HG03342 (cell line): ENCODE results near the gene TSGA10IP.

Experiments
- ATAC-seq: cut with Tn5 transposase; IDR thresholded peaks from one replicate; pipeline ENCODE4 v1.9.1; 2021; ENCODE audit warnings: mild to moderate bottlenecking, moderate library complexity; ENCODE audit not compliant: unreplicated experiment

The TSGA10IP gene

DNA sequence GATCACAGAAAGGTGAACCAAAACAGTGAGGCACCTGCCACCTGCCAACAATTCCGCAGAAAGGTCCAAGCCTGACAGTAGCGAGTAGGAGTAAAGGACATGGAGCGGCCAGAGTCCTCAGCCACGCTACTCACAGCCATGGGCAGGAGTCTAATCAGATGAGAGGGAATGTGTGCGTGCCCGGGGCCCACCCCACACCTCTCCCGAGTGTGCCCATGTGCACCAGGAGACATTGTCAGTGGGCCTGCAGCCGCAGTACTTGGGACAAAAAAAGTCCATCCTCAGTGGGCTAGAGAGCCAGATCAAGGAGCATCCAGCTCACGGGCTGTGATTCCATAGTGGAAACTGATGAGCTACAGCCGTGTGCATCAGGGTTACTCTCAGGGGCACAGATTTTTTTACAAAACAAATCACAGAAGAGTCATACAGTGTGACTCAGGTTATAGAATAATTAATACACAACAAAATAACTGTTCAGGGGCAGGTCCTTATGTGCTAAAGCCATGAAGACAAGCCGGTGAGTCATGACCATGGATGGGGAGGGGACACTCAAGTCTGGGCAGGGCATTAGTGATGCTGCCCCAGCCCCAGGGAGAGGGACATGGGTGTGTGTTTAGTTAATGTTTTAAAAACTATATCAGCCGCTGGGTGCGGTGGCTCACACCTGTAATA is 28.3 kb downstream of the TSGA10IP start:
- no peak for ATAC-seq

DNA sequence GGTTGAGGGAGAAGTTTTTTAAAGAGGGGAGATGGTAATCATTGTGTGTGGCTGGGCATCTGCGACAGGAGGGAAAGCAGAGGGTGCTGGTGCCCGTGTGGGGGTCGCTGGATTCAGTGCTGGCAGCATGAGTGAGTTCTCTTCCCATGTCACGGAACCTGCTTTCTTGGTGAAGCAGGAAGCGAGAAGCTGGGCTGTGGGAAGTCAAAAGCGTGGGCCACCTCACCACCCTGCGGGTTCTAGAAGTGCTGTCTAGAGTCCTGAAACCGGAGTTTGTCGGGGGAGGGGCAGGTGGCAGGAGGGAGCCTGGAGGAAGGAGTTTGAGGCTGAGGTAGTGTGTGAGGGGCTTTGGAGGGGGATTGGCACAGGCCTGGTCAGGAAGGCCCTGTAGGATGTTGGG is 30.5 kb downstream of the TSGA10IP start:
- no peak for ATAC-seq

DNA sequence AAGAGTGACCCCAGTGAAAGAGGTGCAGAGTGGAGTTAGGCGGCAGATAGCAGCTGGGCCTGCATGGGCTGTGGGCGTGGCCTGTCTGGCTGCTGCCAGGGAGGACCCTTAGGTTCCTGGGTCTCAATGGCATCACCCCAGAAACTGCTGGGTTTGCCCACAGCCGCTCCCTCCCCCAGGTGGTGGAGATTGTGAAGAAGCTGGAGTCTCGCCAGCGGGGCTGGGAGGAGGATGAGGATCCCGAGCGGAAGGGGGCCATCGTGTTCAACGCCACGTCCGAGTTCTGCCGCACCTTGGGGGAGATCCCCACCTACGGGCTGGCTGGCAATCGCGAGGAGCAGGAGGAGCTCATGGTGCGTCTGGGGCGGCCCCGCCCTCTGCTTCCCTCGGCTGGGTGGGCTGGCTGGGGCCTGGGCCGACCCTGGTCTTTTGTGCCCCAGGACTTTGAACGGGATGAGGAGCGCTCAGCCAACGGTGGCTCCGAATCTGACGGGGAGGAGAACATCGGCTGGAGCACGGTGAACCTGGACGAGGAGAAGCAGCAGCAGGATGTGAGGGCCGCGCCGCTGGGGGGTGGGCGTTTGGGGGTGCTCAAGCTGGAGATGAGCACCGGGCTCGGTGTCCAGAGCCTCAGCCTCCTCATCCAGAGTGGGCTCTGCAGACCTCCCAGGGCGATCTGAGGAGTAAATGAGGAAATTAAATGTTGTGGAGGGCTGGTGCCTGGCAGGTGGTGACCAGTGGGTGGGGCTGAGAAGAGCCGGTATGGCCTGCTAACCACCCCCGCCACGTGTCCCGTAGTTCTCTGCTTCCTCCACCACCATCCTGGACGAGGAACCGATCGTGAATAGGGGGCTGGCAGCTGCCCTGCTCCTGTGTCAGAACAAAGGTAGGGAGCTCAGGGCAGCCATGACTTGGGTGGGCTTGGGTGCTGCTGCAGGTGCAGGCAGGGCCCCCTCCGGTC is 31.2 kb downstream of the TSGA10IP start:
- no peak for ATAC-seq

DNA sequence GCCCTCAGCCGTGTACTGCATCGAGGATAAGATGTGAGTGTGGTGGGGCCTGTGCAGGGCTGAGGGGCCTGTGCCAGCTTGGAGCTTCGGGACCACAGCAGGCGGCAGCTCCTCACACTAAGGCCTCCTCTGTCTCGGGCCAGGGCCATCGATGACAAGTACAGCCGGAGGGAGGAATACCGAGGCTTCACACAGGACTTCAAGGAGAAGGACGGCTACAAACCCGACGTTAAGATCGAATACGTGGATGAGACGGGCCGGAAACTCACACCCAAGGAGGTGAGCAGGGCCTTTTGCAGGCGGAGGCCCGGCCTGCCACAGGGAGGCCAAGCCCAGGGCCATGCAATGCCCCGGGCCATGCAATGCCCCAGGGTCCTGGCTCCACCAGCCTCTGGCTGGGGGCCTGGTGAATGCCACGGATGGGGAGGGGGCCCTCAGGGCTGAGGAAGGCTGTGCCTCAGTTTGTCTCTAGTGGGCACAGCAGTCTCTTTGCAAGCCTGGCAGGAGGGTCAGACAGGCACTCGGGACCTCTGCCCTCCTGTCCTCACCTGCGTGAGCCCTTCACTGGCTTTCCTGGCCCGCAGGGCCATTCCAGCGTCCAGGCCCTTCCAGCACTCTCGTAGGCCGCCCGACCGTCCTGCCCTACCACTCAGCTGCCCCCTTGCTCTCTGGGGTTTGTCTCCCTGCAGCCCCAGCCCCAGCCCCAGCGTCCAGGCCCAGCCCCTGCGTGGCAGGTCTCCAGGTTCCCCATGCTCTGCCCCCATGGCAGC is 32.5 kb downstream of the TSGA10IP start:
- no peak for ATAC-seq

DNA sequence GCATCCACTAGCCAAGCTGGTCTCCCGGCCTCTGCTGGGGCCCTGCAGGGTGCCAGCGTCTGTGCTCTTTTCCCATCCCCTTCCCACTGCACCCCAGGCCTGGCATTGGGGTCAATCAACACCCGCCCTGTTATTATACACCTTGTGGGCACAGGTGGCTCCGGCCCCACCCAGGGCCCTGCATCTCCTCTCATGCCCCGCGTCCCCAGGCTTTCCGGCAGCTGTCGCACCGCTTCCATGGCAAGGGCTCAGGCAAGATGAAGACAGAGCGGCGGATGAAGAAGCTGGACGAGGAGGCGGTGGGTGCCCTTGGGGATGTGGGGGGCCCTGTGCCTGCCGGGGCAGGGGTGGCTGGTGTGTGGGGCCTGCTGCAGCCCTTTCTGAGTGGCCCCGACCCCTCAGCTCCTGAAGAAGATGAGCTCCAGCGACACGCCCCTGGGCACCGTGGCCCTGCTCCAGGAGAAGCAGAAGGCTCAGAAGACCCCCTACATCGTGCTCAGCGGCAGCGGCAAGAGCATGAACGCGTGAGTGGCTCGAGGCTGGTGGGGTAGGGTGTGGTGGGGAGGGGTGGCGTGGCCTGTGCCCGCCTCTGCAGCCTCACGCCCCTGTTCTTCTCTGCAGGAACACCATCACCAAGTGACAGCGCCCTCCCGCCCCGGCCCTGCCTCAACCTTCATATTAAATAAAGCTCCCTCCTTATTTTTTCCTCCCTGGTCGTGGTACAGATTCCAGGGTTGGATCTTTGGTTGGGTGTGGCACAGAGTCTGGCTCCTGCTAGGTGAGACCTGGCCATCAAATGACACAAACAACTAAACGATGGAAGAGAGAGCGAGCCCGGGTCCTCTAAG is 33.3 kb downstream of the TSGA10IP start:
- ATAC-seq: no peak

DNA sequence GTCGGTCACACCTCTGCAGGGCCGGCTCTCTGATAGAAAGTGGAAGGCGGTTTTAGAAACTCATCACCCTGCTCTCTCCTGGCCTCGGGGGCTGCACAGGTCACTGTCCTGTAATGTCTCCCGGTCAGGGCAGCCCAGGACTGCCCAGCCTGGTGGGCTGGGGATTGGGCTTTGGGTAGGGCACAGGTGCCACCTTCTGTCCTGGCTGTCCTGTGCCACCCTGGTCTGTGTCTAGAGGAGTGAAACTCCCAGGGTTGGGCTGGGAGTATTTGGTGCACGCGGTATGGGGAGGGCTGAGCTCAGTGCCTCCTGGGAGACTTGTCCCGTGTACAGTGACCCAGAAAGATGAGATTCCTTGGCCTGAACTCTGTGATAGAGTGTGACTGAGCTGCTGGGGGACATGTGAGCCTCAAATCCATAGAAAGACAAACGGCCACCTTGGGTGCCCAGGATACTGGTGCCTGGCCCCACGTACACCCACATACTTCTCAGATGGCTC is 34.0 kb downstream of the TSGA10IP start:
- ATAC-seq: no peak

DNA sequence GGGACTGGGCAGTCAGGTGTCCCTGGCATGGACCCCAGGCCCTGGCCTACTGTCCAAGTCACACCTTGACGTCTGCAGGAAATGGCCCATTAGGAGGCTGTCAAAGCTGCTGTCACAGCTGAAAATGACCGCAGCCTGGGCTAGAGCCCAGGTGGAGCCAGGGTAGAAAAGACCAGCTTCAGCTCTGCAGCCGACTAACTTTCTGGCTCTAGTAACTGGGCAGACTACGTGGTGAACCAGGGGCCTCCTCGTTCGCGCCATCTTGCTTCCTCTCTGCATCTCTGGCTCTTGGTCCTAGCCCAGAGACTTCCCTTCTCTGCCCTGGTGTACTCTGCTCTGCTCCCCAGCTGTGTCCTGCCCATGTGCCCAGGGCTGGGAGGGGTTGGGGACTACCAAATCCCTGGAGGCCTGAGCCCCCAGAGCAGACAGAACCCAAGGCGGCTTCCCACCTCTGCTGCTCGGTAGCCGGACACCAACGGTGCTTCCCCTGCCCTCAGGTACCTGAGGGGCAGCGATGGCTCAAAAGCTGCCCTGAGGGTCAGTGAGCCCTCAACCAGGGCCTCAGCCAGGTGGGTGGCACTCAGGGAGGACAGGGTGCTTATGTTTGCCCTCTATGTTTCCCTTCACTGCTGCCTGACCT is 35.9 kb downstream of the TSGA10IP start:
- no peak for ATAC-seq

DNA sequence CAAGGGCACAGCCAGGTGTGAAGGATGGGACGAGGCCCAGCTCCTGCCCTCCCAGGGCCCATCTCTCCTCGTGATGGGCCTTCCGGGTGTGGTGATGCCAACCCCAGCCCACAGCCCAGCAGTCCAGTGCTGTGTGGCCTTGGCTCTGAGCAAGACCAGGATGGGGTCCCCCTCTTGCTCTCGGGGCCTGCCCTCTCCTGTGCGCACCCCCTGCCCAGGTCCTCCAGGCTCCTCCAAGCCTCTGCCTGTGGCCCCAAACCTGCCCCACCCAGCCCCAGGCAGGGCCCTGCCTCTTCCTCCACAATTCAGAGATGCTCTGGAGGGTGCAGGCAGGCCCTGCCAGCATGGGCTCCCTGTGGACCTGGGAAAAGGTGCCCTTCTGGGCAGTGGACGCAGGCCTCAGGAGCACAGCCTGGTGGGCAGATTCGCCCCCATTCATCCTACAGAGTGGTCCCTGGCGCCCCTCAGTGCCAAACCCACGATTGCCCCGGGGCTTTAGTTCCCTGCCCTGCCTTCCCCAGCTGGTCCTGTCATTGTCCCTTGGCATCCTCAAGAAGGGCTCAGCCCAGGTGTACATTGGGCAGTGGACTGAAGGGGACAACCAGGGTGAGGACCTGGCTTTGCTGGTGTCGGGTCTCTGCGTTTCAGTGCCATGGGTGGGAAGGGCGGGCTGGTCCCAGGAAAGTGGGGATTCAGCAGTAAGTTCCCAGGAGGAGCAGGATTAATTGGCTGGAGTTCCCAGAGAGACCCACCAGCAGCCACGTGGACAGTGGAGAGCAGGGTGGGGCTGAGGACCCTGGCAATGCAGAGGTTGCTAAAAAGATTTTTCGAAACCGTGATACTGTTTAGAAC is 36.9 kb downstream of the TSGA10IP start:
- ATAC-seq: no peak

DNA sequence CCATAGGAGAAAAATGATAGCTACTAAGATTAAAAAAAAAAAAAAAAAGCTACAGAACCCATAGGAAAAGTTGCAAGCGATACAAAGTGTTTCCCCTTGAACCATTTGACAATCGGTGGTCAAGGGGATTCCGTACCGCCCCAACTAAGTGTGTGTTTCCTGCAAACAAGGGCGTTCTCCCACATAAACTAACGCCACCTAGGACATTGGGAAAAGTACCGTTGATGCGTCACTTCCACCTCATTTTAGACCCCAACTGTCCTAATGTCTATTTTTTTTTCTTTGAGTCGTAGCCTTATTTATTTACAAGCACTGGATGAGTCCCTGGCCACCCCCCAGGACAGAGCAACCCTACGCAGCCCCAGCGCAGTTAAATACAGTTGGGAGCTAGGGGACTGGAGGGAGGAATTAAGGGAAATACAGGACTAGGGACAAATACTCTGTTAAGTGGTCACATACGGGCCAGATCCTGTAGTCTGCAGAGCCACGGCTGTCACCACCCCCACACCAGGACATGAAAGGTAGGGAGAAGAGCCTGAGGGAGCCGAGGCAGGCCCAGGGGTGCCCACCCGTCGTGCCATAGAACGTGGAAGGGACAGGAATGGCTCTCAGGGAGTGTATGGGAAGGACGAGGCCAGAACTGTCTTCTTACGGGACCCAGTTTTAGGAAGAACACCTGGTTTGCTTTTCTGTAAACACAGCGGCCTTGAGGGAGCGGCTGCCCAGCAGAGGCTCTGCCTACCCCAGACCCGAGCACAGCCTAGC is 37.7 kb downstream of the TSGA10IP start:
- no peak for ATAC-seq

DNA sequence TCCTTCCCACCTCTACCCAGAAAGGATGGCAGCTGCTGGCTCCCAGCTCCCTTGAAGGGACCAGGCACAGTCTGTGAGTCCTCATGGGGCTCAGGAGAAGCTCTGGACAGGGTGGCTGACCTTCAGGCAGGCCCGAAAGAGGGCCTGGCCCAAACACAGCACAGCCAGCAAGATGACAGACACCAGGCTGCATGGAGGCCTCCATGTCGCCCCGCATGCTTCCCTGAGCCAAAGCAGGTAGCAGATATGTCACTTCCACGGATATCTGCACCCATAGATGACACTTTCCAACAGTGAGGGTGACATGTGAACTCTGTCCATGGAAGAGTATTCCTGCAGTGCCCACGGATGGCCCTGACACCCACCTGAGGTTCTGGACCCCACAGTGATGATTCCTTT is 38.3 kb downstream of the TSGA10IP start:
- ATAC-seq: no peak

DNA sequence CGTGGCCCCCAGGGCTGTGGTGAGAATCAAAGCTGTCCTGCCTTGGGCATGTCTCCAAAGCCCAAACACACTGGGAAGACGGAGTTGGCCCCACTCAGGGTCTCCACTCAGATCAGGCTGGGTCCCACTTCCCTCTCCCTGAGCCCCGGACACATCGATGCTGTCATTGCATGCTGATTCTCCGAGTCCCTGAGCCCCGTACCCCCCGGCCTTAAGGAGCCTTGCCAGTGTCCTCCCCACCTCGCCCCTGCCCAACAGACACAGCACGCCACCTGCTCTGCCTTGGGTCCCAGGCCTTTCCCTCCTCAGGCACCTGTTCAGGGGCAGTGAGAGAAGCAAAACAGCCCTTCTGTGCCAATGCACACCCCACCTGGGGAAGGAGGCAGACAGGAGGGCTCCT is 42.1 kb downstream of the TSGA10IP start:
- no peak for ATAC-seq

DNA sequence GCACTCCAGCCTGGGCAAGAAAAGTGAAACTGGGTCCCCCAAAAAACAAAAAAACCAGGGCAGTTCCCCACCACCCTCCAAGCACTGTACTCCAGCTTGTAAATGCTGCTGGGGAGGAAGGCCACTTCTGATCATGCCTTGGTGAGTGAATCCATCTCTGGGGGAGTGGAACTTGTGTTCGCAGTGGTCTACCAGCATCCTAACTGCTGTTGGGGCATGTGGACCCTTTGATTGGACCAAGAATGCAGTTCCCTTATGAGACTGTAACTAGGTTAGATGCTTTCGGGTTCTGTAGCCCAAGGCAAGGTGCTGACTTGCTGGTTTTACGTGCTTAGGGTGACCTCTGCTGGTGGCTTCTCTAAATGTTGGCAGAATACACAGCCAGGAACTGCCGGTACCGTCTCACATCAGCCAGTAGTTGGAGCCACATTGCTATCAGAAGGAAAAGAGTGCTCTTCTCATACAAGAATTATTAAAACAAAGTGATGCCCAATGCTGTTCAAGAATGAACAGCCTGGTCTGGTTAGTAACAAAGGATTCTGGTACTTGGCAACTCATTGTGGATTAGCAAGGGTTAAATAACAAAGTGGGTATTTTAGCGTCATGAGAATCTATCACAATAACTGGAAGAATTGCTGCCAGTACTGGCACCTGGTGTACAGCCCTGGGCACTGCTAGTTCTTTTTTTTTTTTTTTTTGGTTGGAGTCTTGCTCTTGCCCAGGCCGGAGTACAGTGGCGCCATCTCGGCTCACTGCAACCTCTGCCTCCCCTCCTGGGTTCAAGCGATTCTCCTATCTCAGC is 43.7 kb downstream of the TSGA10IP start:
- ATAC-seq: peak; percentile 91

DNA sequence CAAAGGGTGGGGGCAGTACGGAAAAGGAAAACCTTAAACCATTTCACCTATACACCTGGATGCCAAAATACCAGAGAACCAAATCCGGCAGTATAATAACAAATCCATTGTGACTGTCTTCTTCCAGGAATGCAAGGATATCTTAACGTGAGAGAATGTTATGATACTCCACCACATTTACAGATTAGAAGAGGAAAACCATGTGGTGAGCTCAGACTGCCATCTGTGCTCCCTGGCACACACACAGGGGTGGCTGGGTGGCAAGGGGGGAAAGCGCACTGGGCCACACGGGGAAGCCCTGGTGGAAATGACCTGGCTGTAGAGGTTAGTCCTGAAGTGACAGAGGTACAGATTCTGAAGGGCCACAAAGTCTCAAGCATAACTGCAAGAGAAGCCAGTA is 46.8 kb downstream of the TSGA10IP start:
- no peak for ATAC-seq

DNA sequence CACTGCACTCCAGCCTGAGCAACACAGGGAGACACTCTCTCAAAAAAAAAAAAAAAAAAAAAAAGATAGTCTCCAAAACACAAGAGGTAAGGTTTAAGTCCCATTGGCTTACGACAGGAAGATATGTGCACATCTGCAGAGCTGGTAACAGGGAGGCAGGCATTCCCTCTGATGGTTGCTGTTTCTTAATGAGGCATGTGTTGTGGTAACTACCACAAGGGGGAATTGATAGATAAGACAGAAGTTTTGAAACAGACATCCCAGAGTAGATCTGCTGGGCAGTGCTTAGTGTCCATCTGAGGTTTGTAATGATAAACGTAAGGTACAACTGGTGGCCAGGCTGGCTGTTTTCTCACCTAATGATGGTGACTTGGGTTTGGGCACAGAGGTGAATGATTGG is 52.0 kb downstream of the TSGA10IP start:
- ATAC-seq: no peak

DNA sequence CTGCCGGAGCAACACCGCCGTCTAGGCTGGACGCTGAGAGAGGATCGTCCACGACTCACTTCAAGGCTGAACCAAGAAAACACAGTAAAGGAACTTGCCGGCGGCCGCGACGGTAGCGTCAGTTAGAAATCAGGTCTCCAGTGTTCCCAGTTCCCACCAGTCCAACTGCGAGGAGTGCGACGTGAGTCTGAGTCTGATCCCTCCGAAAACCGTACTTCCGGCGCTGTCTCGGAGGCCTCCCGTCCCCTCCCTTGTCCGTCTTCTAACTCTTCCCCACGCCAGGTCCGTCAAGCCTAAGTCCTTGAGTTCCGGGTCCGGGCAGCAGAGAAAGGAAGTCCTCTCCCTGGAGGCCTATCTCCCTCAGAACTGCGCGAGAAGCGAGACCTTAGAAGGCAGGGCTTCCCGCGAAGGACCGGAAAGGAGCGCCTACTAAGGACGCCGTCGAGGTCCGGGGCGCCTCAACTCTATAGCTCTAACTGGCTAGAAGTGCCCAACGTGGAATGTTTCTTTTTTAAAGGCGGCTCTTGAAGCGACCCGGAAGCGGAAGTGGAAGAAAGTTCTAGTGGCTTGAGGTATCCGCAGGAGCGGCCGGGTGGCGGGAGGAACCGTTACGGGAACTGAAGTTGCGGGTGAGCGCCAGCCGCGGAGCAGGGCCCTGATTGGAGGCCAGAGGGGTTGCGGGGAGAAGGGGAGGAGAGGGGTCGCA is 56.8 kb downstream of the TSGA10IP start, which contains the start of the genes BANF1 and EIF1AD:
BANF1 (plus strand) TSS at position 562 of the 706 bp plus-strand sequence. CDS start 748 bp downstream, outside the sequence.
EIF1AD (minus strand) TSS at position 216 of the 706 bp plus-strand sequence. CDS start 1,768 bp downstream, outside the sequence.
- peak; percentile 84 for ATAC-seq

DNA sequence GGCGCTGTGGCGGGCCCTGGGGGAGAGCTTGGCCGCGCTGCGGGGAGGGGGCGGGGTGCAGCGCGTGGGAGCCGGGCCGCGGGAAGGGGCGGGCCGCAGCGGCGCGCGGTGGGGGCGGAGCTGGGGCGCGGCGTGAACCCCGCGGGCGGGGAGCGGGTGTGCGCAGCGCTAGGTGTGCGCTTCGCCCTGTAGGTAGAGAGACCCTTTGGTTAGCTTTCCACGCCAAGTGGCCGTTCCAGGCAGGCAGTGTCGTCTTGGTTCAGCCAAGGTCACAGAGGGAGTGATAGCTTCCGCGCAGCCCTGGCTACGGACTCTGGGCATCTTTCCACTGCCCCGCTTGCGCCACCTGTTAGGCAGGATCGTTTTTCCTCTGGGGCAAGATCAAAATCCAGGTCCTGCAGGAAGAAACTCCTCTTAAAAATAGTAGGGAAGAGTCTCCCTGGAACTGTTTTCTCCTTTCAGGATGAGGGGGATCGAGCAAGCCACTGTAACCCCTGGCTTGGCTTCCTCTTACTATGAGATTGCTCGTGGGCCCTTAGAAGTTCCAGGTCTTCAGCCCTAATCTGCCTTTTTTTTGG is 57.5 kb downstream of the TSGA10IP start:
- ATAC-seq: peak; percentile 33
